ENCODE measurements around the gene LPAR5.
A peak's percentile ranks its signal among the peaks of the same experiment; 100 is the strongest.

LPAR5 gene

DNA sequence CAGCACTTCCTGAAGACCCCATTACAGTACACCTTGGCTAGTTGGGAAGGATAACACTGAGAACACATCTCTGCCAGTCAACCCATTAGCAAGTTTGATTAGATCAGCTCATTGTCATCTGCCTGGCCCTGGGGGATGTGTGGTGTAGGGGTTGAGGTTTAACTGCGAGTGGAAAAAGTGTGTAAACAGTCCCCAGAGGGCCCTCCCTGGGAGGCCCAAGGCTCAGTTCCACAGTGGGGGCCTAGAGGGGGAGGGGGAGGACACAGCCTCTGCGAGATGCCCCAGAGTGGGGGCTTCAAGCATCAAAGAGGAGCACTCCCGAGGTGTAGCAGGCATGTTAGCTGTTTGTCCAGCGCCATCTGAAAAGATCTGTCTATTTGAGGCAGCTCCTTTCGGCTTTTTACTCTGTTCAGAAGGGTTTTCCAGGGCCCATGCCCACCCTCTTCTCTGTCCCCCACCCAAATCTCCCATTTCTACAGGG is 344 bp downstream of the LPAR5 start:
- no peak for DNase-seq

DNA sequence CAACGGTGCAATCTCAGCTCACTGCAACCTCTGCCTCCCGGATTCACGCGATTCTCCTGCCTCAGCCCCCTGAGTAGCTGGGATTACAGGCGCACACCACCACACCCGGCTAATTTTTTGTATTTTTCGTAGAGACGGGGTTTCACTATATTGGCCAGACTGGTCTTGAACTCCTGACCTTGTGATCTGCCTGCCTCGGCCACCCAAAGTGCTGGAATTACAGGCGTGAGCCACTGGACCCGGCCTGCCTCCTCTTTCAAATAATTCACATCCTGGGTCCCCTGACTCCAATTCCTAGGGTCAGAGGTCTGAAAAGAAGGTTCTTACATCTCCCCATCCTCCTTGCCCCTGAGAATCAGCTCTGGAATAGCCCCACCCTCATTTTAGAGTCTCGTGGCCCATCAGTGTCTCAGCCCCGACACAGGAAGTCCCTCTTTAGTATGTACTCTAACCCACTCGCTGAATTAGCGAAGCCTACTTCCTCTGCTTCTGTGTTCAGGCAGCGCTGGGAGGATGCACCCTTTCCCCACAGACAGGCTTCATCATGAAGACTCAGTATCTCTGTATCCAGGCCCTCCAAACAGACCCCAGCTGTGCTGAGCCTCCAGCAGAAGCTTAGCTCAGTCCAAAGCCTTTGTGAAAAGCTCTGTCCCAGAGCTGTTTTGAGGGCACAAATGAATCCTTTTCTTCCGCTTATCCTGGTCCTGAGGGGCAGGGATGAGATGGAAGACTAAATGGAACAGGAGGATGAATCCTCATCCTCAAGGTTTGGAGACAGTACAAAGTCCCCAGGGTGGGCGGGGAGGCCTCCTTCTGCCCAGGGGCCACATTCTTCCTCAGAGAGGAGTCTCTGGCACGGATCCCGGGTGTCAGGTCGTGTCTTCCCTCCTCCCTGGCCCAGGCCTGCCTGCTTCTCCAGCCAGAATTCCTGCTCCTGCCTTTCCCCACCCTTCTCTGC is 3.5 kb downstream of the LPAR5 start:
- peak; percentile 55 for DNase-seq

DNA sequence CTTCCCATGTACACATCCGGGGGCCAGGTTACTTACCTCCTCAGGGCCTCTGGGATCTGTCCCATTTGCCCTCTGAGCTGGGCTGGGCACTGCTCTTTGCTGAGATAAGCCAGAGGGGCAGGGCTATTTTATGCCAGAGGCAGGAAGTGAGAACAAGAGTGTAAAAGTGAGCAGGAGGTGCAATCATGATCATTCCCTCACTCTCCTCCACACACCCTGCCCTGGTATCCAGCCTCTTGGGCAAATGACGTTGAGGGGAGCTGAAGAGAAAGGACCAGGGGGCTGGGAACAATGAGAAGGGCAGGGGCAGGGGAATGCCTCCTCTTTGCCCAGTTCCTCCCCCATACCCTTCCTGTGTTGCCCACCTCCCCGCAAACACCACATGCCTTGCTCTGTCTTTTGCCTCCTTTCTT is 4.2 kb downstream of the LPAR5 start:
- peak; percentile 18 for DNase-seq

DNA sequence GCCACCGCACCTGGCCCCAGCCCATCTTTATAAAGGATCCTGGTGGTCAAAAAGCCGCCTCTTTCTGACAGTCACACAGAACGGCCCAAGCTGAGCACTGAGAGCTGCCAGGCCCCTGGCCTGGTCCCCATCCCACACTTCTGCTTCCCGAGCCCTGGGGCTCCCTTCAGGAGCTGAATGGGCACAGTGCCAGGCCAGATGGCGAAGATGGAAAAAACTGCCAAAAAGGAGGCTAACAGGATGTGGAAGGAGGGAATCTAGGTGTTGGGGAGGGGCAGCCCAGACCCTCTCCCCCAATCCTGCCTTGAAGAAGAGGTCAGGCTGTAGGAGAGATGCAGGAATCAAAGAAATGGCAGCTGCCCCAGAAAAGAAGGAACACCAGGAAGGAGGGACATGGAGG is 5.0 kb downstream of the LPAR5 start:
- DNase-seq: peak; percentile 88

DNA sequence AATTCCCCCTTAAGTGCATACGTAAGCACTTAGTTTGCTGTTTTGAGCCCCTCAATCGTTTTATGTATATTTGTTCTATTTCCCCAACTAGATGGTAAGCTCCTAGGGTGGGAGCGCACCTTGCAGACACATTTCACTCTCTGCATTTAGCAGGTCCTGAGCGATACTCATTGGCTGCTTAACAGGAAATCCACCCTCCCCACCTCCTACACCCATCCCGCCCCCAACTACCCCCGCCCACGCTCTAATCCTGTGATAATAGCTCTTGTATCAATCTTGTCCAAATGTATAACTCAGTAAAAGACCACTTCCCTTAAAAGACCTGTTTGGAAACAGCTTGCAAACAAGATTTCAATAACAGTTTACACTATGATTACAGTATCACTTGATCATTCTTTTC is 8.1 kb downstream of the LPAR5 start:
- peak; percentile 92 for DNase-seq

DNA sequence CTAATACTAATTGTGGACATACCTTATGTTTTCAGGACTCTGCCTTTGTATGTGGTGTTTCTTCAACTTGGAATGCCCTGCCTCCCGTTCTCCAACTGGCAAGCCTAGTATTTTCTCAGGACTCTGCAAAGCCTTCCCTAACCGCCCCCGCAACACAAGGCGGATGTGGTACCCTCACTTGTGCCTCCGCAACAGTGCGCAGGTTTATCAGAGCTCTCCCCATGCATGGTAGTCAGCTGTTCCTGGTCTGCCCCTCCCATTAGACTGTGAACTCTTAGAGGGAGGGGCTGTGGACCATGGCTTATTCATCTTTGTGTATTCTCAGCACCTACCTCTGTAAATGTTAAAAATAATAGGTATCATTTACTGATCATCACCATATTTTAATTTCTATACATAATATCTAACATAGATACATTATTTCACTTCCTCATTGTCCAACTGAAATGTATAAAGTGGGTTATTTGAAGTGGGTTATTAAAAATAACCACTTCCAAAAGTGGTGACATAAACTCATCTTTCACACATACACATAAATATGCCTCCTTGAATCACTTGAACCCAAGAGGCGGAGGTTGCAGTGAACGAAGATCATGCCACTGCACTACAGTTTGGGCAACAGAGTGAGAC is 9.0 kb downstream of the LPAR5 start:
- DNase-seq: peak; percentile 26

DNA sequence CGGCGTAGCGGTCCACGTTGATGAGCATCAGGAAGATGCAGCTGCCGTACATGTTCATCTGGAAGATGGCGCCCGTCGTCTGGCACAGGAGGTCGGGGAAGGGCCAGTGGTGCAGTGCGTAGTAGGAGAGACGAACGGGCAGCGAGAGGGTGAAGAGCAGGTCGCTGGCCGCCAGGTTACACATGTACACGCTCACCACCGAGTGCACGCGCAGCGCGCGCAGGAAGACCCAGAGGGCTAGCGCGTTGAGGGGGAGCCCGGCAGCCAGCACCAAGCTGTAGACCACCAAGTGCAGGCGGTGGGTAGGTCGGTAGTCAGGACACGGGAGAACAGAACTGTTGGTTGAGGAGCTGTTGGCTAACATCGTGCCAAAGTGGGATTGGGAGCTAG is 14.9 kb downstream of the LPAR5 start:
- no peak for DNase-seq

DNA sequence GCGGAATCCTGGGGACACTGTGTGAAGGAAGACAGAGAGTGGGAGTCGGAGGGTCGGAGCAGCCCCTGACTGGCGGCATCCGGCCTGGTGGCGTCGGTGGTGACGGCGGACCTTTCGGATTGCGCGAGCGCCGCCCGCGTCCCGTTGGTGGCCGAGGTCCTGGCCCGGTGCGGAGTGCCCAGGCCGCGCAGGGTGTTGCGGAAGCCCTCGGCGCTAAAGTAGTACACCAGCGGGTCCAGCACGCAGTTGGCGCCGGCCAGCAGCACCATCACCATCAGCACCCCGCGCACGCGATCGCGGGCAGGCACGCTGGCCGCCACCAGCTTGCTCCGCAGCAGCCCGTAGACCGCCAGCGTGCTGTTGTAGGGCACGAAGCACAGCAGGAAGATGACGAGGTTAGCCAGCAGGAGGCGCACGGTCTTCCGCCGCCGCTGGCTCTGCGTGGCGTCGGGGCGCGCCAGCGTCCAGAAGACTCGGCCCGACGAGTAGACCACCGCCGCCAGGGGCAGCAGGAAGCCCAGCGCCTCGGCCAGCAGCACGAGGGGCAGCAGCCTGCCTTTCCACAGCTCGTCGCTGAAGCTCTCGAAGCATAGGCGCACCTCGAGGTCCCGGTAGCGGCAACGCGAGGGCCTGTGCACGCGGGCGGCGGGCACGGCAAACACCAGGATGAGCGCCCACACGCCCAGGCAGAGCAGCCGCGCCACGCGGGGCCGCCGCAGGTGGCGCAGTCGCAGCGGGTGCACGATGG is 15.4 kb downstream of the LPAR5 start:
- no peak for DNase-seq

DNA sequence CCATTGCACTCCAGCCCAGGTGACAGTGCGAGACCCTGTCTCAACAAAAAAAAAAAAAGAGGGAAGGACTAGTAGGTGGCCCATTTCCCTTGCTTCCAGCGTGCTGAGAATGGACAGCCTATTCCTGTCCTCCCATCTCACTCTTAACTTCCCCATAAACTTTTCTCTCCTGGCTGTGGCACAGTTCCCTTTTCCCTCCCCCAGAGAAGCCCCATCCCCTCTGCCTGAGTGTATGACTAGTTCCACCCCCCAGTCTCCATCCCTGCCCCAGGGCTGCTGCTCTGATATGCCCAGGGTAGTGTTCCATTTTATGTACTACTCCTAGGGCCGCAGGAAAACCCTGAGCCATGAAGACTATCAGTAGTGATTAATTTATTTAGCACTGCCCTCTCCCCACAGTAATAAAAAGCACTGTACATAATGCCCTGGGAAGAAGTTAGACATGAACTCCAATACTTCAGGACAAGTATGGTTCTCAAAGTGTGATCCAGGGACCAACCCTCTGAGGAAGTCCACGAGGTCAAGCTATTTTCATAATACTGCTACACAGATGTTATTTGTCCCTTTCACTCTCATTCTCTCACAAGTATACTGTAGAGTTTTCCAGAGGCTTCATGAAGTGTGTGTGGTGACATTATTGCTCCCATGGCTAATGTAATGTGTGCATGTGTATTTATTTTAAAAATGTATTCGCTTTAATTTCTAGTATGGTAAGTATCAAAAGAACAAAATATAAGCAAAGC is 17.1 kb downstream of the LPAR5 start:
- DNase-seq: no peak

DNA sequence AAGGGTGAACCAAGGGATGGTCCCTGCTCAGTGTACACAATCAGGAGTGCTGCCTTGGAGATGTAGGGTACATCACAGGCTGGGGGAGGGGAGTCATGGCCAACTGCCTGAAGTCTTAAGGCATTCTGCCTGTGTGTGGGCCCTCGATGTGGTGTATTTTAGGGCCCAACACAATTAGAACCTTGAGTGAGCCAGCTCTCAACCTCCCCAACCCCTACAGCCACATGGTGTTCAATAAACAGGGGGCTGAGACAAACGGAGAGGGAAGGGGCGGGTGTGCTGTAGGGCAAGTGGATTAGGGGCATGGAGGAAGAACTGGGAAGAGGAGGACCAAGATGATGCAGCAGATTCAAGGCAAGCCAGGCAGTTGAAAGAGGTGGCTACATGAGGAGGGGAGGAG is 20.0 kb downstream of the LPAR5 start:
- DNase-seq: no peak

DNA sequence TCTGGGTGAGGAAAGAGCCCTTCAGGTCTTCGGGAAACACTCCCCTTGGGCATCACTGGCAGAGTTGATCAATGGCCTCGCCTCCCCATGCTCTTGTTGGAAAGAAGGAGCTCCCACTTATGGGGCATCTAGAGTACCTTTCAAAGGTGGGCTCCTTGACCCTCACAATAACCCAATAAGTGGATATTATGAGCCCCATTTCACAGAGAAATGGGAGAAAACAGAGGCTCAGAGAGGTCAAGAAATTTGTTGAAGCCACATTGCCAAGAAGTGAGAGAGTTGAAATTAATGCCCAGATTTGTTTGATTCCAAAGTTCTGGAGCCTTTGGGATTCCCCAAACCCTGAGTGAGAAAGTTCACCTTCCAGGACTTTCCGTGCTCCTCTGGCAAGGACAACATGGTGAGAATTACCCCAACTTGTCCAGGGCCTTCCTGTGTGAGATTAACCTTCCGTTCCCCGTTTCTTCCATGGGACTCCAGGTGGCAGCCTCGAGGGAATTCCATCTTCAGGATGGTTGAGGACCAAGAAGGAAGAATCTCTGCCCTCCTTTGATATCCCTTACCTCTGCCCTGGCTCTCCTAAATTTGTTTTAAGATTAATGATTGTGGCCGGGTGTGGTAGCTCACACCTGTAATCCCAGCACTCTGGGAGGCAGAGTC is 21.1 kb downstream of the LPAR5 start:
- peak; percentile 44 for DNase-seq

DNA sequence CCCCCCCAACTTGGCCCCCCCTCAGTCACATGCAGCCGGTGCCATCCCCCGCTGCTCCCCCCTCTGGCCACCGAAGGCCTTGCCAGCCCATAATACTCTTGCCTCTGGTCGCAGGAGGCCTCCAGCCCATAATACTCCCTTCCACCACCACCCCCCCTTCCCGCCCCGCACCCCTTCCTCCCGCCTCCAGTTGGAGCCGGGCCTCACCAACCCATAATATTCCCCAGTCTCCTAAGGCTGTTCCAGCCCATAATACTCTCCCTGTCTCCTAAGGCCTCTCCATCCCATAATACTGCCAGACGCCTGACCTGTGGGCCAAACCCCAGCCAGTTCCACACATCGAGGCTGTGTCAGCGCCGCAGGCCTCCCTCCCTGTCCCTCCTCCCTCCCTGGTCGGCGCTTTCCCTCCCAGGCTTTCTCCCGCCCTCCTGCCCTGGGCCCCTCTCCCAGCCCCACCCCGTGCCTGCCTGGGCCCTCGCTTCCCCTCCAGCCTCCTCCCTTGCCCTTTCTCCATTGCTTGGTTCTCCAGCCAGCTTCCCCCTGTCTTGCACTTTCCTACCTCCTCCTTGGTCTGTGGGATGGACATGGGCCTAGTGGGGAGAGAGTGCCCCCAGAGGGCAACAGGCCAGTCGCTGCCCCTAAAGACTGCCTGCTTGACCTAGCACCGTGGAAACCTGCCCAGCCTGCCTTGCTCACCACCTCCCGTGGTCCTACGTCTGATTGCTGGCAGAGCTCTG is 21.8 kb downstream of the LPAR5 start:
- DNase-seq: peak; percentile 100

DNA sequence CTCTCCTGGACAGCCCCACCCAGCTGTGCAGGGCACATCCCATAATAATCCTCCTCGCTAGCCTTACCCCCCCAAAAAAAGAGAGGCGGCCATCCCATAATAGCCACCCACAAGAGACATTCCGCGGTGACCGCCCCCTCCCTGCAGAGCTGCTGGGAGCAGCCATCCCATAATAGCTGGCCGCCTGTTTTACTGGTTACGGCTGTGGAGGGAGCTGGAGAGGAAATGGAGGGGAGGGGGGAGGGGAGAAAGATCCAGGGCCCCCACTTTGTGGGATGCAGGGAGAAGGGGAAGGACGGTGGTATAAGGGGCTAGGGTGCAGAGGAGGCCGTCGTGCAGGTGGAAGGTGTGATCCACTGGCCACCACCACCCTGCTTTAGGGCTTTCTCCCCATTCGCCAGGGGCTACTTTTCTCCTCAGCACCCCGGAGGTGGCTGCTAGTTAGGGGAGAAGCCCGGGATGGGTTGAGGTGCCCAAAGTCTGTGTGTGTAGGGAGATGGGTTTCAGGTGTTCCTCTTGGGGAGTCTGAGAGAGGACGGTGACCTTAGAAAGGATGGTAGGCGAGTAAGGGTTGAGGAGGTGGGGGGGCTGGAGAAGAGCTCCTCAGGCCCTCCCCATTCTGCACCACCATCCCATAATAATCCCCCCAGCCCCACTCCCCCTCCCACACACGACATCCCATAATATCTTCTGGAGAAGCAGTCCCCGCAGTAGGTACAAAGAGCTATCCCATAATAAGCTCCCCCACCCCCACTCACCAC is 22.6 kb downstream of the LPAR5 start:
- peak; percentile 99 for DNase-seq

DNA sequence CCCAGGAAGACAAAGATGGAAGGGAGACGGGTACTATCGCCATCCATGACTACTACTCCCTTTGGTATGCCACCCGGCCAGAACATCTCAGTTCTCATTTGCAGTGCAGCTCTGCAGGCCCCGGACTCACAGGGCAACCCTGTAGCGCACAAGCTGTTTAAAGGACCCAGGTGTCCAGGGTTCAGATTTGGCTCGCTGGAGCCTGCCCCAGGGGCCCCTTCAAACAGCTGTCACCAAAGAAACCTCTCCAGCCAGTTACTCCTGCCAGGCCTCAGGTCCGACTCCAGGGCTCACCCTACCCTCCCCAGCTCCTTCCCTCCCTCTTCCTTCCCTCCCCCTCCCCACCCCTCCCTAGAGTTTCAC is 23.1 kb downstream of the LPAR5 start:
- DNase-seq: no peak

DNA sequence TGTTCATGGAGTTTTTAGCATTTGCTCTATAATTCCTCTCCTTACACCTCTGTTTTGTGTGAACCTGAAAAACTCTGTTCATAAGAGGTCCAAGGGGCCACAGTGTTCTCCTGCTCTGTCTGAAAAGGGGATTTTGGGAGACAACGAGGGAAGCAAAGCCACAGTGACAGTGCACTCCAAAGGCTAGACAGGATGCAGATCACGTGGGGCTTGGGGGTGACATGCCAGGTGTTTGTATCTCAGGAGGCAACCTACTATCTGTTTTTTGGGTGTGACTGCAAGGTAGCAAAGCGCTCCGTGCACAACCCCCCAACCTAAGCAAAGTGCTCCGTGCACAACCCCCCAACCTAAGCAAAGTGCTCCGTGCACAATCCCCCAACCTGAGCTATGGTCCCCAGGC is 23.5 kb downstream of the LPAR5 start:
- no peak for DNase-seq

DNA sequence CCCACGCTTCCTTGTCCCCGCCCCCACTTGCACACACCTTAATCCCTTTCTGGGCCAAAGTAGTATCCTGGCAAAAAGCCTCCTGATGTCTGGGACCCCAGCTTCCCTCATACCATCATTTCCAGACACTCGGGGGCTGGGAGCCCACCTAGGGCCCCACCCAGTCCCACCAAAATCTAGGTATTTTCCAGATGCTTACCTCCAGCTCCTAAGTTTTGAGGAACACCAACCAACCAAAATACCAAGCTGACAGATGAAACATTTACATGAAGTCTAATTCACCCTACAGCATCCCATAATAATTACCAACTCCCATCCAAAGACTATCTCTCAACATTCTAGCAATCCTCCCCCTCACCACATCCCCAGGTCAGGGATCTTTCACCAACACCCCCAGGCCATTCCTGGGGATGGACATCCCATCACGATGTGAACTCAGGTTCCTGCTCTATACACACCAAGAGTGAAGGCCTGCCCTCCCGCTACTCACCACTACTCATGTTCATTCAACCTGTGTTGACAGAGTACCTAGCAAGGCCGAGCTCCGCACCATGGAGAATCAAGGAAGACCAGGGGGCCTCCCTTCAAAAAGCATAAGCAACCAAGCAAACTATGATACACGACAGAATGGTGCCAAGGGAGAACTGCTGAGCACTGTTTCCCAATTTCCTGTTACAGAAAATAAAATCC is 27.0 kb downstream of the LPAR5 start:
- peak; percentile 50 for DNase-seq

DNA sequence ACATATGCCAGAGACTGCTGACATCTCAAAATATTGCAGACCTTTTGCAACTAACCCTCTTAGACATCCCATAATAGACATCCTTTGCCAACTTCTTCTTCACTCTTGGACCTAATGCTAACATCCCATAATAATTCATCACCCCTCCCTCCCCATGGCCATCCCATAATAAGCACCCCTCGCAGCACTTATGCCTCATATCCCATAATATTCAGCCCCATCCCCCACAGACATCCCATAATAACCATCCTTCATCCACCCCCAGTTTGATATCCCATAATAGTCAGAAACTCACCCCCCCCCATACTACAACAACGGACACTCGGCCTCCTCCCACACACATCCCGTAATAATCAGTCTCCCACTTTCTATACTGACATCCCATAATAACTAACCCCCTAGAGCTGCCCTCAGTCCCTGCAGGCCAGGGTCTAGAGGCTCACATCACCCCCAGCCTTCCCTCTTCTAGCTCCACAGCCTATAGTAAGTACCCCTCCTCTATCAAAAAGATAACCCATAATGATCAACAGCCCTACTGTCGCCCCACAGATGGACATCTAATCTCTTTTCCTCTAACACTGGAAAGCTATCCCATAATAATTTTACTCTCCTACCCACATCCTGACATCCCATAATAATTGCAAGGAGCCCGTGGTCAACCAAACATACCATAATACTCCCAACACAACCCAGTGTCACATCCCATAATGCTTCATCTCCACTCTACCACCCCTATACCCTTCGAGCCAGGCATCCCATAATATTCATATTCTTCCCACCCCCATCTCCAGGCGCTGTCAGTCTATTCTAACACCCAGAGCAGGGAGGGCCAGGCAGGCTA is 27.8 kb downstream of the LPAR5 start:
- DNase-seq: peak; percentile 91

DNA sequence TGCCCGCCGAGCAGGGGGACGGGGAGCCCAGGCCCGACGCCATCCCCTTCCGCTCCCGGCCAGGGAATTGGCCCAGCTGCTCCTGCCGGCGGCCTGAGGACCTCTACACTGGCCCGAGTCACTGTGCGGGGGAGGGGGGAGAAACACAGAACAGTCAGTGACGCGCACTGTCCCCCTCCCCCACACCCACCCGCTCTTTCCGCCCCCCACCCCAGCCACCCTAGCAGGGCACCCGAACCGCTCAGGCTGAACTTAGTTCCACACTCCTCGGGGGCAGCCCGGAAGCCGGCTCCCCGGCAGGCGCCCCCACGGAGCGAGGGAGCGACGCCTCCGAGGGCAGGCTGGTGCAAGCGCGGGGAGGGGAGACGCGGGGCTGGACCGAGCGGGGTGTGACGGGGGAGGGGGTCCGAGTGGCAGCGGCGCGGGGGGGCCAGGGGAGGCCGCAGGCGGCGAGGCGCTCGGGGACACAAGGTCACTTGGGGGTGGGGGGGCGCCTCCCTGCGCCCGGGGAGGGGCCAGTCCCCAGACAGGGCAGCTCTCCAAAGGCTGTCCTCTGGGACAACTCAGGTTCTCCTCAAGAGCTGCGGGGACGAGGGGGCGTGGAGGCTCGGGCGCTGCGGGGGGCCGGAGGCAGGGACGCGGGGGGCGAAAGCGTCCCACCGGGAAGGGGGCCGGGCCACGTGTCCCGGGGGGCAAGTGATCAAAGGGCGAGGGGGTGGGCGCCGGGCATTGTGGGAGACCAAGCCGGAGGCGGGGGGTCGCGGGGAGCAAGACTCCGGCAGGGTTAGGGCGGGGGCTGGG is 29.2 kb downstream of the LPAR5 start:
- peak; percentile 82 for DNase-seq
